T-helper 1 cell (primary cell): ENCODE data around the gene NID2.

ENCODE experiments used
- DNase-seq, 5 donors: peaks; one replicate each; pipeline ENCODE4 v3.0.0-alpha.2; 2012 to 2020

The NID2 gene

GRCh38 chr14:52000019-52000582 is 68.8 kb downstream of the NID2 start:
- DNase-seq: no peak

GRCh38 chr14:51999084-51999483 is 69.8 kb downstream of the NID2 start:
- DNase-seq: no peak

DNA sequence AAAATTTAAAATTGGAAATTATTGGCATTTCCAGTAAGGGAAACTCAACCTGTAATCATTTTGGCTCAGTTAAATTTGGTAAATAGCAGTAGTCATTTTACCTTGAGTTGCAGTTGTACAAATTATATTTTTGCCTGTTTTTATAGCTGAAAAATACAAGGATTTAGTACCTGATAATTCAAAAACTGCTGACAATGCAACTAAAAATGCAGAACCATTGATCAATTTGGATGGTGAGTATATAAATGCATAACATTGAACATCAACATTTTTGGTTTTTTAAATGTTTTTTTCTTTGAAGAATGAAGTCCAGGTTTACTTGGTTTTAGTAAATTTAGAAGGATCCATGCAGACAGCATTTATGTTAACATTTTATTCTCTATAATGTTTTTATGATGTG is 70.5 kb downstream of the NID2 start:
- no peak for DNase-seq

DNA sequence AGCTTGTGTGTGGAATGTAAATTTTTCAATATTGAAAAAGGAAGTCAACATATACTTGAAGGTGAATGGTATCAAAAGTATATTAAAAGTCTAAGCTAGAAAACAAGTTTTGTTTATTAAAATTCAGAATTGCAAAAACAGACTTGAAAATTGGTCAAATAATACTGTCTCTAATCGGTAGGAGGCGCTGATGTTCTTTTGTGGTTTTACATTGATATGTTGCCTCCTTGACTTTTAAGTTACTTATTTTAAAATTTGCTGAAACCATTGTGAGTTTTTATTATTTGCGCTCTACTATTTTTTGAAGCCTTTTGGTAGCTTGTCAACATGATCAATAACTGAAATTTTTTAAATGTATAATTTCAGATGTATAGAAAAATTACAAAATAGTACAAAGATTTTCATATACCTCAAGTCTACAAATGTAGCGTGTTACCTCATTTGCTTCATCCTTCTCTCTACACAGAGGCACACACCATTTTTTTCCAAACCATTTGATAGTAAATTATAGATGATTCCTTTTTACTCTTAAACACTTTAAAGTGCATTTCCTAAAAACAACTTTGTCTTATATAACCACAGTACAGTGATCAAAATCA is 72.6 kb downstream of the NID2 start:
- DNase-seq: peak in 2 of 5 donors; percentile 11 to 32

DNA sequence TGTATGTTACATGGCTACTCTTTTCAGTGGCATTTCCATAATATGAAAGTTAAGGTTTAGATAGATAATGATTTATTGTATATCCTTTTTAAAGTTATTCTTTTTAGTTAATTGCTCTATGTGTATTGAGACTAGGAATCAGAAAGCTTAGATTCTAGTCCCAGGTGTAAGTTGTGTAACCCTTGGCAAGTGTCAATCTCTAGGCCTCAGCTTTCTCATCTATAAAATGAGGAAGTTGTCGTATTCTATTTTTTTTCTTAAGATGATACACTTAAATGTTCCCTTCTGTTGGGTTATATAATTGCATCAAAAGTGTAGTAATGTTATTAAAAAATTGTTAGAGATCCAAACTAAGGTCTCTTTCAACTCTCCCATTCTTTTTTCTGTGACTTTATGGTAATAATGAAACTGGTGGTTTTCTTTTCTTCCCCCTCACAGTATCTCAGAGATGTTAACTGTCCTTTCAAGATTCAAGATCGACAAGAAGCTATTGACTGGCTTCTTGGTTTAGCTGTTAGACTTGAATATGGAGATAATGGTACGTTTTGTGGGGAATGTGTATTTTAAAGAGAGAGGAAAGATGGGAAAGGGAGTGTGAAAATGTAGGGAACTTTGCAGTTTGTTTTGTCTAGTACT is 75.5 kb downstream of the NID2 start:
- DNase-seq: no peak

GRCh38 chr14:51990488-51990887 is 78.4 kb downstream of the NID2 start:
- no peak for DNase-seq

- DNase-seq: peak; percentile 83 to 96 (median 89)
These were observed 79.3 kb downstream of the NID2 start, which contains the start of gene RTRAF for GRCh38 chr14:51989293-51990234. Gene RTRAF (plus strand): TSS chr14:51989546. CDS start chr14:51989640, 94 bp downstream.

DNA sequence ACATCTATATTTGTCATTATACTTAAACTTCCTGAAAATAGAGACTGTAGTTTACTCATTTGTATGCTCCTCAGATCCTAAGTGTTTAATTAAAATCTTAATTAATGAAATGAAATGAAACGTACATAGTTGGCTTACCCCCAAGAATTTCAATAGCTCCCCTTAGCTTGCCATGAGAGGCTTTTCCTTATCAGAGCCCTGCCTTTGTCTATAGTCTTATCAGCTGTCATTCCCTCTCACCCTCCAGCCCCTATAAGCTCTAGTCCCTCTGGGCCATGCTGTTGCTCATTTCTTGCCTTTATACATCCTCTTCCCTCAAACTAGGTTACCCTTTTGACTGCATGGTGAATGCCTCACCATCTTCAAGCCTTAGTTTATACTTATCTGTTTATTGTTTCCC is 80.6 kb downstream of the NID2 start:
- no peak for DNase-seq

GRCh38 chr14:51981218-51981854 is 87.5 kb downstream of the NID2 start:
- DNase-seq: peak in 1 of 5 donors; percentile 20

GRCh38 chr14:51979088-51979709 is 89.7 kb downstream of the NID2 start:
- DNase-seq: peak; percentile 53 to 80 (median 72)

- DNase-seq: no peak
These were observed 90.2 kb downstream of the NID2 start for GRCh38 chr14:51978681-51979085.

DNA sequence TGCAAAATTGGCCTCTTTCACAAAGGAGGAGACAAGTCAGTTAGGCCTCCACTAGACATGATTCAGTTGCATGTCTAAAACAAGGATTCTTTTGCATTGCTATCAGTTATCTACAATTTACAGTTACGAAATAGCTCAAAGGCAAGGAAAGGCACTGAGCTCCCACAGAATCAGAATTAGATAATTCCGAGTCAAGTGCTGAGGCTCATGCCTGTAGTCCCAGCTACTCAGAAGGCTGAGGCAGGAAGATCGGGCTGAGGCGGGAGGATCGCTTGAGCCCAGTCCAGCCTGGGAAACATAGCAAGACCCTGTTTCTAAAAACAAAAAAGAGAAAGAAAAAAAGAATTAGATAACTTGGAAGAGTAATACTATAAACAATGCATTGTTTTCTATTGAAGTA is 91.8 kb downstream of the NID2 start:
- DNase-seq: no peak

DNA sequence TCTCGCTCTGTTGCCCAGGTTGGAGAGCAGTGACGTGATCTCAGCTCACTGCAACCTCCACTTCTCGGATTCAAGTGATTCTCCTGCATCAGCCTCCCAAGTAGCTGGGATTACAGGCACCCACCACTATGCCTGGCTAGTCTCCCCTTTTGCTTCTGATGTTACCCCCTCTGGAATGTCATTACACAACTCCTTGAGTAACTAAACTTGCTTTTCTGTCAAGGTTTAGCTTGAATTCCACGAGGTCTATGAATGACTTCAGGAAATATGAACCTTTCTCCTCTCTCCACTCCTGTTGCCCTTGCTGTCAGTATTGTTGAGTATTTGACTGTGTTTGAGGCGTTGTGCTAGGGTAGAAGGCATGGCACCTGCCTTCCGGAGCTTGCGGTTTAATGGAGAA is 96.3 kb downstream of the NID2 start:
- DNase-seq: no peak

DNA sequence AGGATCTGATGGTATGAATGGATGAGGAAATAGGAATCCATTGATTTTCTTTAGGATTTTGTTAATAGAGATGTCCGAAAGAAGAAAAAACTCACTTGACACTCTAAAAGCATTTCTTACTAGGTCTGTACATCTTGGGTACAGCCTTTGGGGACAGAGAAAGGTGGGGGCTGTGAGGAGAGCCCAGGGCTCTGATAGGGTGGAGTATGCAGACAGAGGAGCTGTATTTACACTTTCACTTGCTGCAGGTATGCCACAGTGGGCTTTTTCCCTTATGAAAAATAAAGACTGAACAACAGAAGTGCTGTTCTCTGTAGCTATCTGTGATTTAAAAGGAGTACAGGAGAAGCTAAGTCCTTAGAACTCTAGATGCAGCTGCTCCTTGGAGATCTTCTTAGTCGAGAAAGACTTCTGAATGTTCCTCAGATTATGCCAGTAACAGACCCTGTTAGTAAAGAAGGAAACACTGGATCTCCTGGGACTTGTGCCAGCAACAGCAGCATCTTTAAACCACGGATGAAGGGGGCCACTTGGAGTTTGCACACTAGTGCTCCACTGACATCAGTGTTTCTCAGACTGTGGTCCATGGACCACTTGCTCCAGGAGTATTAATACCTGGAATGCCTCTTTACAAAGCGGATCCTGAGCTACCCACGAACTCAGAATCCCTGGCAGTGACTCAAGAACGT is 98.9 kb downstream of the NID2 start:
- no peak for DNase-seq

DNA sequence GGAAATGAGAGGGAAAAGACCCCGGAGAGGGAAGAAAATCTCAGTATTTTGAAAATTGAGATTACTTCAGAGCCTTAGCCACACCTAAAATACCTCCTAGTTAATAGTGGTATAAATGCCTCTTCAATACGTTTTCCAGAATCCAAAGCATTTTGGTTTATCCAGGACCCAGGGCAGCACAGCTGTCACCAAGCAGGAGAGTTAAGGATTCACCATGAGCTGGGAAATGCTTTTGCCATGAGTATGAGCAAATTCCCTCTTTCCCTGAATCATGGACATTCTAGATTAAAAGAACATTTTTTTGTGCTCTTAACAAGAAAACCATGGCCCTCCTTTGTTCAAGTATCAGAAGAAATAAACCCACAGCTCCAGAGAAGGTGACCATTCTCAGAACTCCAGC is 101.3 kb downstream of the NID2 start:
- no peak for DNase-seq

DNA sequence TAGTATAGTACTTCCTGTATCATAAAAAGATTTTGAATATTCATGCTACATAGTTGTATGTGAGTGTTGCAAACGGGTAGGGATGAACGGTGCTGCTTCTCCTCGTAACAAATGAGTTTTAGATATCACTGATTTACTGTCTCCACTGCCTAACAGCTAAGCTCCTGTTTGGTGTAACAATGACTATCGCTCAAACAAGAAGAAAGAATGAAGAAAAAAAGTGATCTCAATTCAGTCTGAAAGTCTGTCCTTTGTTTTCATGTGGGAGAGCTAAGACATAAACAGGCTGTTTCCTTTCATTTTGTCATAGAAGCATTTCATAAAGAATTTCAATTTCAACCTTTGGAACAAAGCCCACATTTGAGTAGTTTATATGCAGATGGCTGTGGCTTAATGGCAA is 105.6 kb downstream of the NID2 start:
- no peak for DNase-seq

DNA sequence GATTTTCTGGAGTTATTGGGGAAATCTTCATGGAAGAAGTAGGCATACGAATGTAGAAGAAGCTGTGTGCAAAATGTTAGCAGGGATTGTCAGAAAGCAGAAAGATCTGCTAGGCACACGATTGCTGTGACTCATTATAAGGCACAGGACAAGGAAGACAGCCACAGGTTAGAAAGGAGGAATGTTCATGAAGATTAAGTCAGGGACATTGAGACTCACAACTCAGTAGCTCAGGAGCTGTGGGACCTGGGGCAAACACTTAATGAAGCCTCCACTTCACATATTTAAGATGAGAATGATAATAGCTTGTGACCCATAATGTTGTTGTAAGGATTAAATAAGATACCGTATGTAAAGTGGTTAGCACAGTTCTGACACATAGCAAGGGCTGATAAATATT is 106.1 kb downstream of the NID2 start:
- DNase-seq: no peak

DNA sequence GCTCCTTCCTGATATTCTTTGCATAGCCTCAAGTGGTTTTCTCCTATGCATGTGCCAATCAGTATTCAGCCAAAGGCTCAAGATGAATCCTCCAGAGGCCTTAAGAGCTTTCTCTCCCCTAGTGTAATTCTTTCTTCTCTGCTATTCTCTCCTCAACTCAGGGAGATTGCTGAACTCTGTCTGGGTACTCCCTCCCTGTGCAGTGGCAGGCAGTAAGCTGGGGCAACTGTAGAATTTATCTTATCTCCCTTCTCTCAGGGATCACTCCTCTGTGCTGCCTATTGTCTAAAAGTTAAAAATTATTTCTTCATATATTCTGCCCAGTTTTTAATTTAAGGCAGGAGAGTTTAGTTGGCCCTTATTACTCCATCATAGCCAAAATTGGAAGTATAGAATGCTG is 108.0 kb downstream of the NID2 start:
- no peak for DNase-seq

DNA sequence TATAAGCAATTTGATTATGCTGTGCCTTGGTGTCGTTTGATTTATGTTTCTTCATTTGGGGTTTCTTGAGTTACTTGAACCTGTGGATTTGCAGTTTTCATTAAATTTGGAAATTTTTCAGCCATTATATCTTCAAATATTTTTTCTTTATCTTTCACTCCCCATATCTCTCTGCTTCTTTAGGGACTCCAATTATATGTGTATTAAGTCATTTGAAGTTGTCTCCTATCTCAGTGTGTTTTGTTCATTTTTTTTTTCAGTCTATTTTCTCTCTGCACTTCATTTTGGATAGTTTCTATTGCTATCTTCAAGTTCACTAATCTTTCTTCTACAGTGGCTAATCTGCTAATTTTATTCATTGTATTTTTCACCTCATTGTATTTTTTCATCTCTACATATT is 108.9 kb downstream of the NID2 start:
- DNase-seq: no peak

- DNase-seq: no peak
These were observed 110.9 kb downstream of the NID2 start for GRCh38 chr14:51957950-51958349.
